Loucy (cell line): Measurements from ENCODE around the gene ZNF689.
"Not testable (repeated sequence)": the region's sequence is repeated elsewhere in the genome, so short reads cannot be mapped to it uniquely, and the experiment has no call there.

Experiments
- H2AFZ ChIP-seq: fragments of 200-600 bp; sonication (generic); 2 replicates; pipeline ENCODE4 v1.6.0; 2016; ENCODE audit warnings: antibody characterized with exemption, mild to moderate bottlenecking, low read length, moderate library complexity
- H3F3A ChIP-seq: fragments of 200-600 bp; 2 replicates; pipeline ENCODE4 v1.6.0; 2016; ENCODE audit warnings: antibody characterized with exemption, low read depth, mild to moderate bottlenecking
- H3K27me3 ChIP-seq: fragments of 200-600 bp; sonication (generic); 2 replicates; pipeline ENCODE4 v1.6.1; 2014; ENCODE audit warnings: low read length, mild to moderate bottlenecking; ENCODE audit not compliant: insufficient read depth, poor library complexity, severe bottlenecking
- H3K36me3 ChIP-seq: fragments of 200-600 bp; sonication (generic); 2 replicates; pipeline ENCODE4 v1.6.1; 2016; ENCODE audit warnings: low read length; ENCODE audit not compliant: insufficient read depth
- H3K4me1 ChIP-seq: fragments of 200-600 bp; sonication (generic); 2 replicates; pipeline ENCODE4 v1.5.1; 2014; ENCODE audit warnings: low read length, mild to moderate bottlenecking; ENCODE audit not compliant: insufficient read depth, poor library complexity, severe bottlenecking
- H3K4me2 ChIP-seq: fragments of 200-600 bp; sonication (generic); 2 replicates; pipeline ENCODE4 v1.6.0; 2014; ENCODE audit warnings: antibody characterized with exemption, low read length, low read depth, mild to moderate bottlenecking; ENCODE audit not compliant: poor library complexity, severe bottlenecking
- H3K4me3 ChIP-seq: fragments of 200-600 bp; sonication (generic); 2 replicates; pipeline ENCODE4 v1.5.1; 2014; ENCODE audit warnings: low read length, mild to moderate bottlenecking, mixed read lengths; ENCODE audit not compliant: poor library complexity, severe bottlenecking
- H3K79me2 ChIP-seq: fragments of 200-600 bp; sonication (generic); 2 replicates; pipeline ENCODE4 v1.6.1; 2014; ENCODE audit warnings: low read length; ENCODE audit not compliant: insufficient read depth
- H3K9ac ChIP-seq: fragments of 200-600 bp; sonication (generic); 2 replicates; pipeline ENCODE4 v1.6.0; 2014; ENCODE audit warnings: mild to moderate bottlenecking, low read depth, low read length, moderate library complexity; ENCODE audit not compliant: poor library complexity, severe bottlenecking
- H3K9me2 ChIP-seq: fragments of 200-600 bp; sonication (generic); replicated peaks from 2 replicates; pipeline ENCODE4 v1.6.1; 2016; ENCODE audit warnings: low read depth, low read length, mixed read lengths
- H3K9me3 ChIP-seq: fragments of 200-600 bp; sonication (generic); 2 replicates; pipeline ENCODE4 v1.6.1; 2014; ENCODE audit warnings: mild to moderate bottlenecking, antibody characterized with exemption, low read length, low read depth; ENCODE audit not compliant: insufficient read depth
- H4K20me1 ChIP-seq: fragments of 200-600 bp; sonication (generic); 2 replicates; pipeline ENCODE4 v1.6.0; 2014; ENCODE audit warnings: antibody characterized with exemption, low read length, mild to moderate bottlenecking; ENCODE audit not compliant: insufficient read depth, poor library complexity, severe bottlenecking
- CTCF ChIP-seq: fragments of 200-600 bp; sonication (generic); conservative IDR thresholded peaks from 2 replicates; pipeline ENCODE4 v1.5.1; 2014; ENCODE audit warnings: mild to moderate bottlenecking, antibody characterized with exemption, low read length
- EZH2phosphoT487 ChIP-seq: fragments of 200-600 bp; IDR thresholded peaks from 2 replicates; pipeline ENCODE4 v1.6.1; 2018; ENCODE audit warnings: antibody characterized with exemption, mild to moderate bottlenecking, moderate library complexity, borderline replicate concordance

Gene ZNF689

GRCh38 chr16:30641378-30641982 lies 31.3 kb upstream of the ZNF689 start:
- Histone ChIP-seq H3K9me2 (no peaks in the 10 kb centered on the region), H3K27me3 (no peaks in the 10 kb centered on the region), H3K36me3 (no peaks in the 10 kb centered on the region), H3K9me3 (no peaks in the 10 kb centered on the region), H3F3A (no peaks in the 10 kb centered on the region), H2AFZ (no peak overlapping the region), H3K4me3 (no peak overlapping the region), H3K4me1 (no peaks in the 10 kb centered on the region), H3K9ac (no peak overlapping the region), H3K79me2 (peaks cover 1% of the 10 kb centered on the region; the same call in 1 of the 2 replicates), H4K20me1 (no peaks in the 10 kb centered on the region), H3K4me2 (no peak overlapping the region)
- TF ChIP-seq CTCF (no peak), EZH2phosphoT487 (no peak)

DNA sequence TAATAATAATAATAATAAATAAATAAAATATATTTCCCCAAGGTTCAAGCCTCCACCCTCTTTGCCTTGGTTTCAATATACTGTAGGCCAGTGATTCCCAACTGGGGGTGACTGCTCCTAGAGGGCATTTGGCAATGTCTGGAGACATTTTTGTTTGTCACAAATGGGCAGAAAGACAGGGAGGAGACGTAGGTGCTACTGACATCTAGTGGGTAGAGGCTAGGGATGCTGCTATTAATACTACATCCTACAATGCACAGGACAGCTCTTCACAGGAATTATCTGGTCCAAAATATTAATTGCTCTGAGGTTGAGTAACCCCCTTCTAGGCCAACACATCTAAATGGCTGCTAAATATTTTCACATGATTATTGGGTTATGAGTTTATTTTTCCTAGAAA lies 27.8 kb upstream of the ZNF689 start:
- Histone ChIP-seq H3K9me2 (no peaks in the 10 kb centered on the region), H2AFZ (no peak overlapping the region), H3K4me1 (peaks cover 5% of the 10 kb centered on the region), H3K27me3 (no peaks in the 10 kb centered on the region), H4K20me1 (no peaks in the 10 kb centered on the region), H3K9me3 (no peaks in the 10 kb centered on the region), H3K4me3 (no peak overlapping the region), H3K4me2 (no peak overlapping the region), H3K36me3 (no peaks in the 10 kb centered on the region), H3K79me2 (peaks cover 22% of the 10 kb centered on the region), H3K9ac (no peak overlapping the region), H3F3A (no peaks in the 10 kb centered on the region)
- TF ChIP-seq CTCF (peak; percentile 79), EZH2phosphoT487 (no peak)

GRCh38 chr16:30637139-30637538 lies 26.9 kb upstream of the ZNF689 start:
- not testable (repeated sequence) for H4K20me1 ChIP-seq, H3K9me2 ChIP-seq, H3K4me2 ChIP-seq

GRCh38 chr16:30636599-30636998 lies 26.4 kb upstream of the ZNF689 start:
- Histone ChIP-seq H3K4me2 (peak overlapping the region; percentile 93), H3K79me2 (peaks cover 22% of the 10 kb centered on the region), H3K9me2 (no peaks in the 10 kb centered on the region), H3K36me3 (no peaks in the 10 kb centered on the region), H3K4me3 (no peak overlapping the region), H2AFZ (no peak overlapping the region), H3F3A (no peaks in the 10 kb centered on the region), H4K20me1 (no peaks in the 10 kb centered on the region), H3K4me1 (peaks cover 5% of the 10 kb centered on the region), H3K9me3 (no peaks in the 10 kb centered on the region), H3K27me3 (no peaks in the 10 kb centered on the region), H3K9ac (no peak overlapping the region)
- TF ChIP-seq CTCF = no peak
- no peak for TF ChIP-seq EZH2phosphoT487

More at GRCh38 chr16:30637139-30637538, 26.9 kb upstream of the ZNF689 start:
- not testable (repeated sequence) for H3K27me3 ChIP-seq, H3F3A ChIP-seq, H3K4me1 ChIP-seq, H3K36me3 ChIP-seq, H2AFZ ChIP-seq, H3K9me3 ChIP-seq, H3K9ac ChIP-seq, H3K4me3 ChIP-seq
- H3K79me2 ChIP-seq = peaks cover 22% of the 10 kb centered on the region
